Stomach (tissue), 9 donors: Measurements from ENCODE around the gene ZNF503. TPM values are rescaled to one million over a fixed set of nuclear protein-coding genes. Genes with fewer than 3 reads are reported as not detected.

Experiments used
- DNase-seq, 2 donors: peaks; one replicate each; pipeline versions ENCODE4 v3.0.0 to v3.0.0-alpha.2; 2013 to 2019
- H3K27ac ChIP-seq, 5 donors: fragments of 200-600 bp in 4 of 5; sonication (generic) in 4 of 5; one replicate each; pipeline ENCODE4 v1.5.1; 2013 to 2019; ENCODE audit warnings: mild to moderate bottlenecking in 1 of 5, moderate library complexity in 1 of 5
- H3K27me3 ChIP-seq, 3 donors: fragments of 200-600 bp; sonication (generic); one replicate each; pipeline ENCODE4 v1.5.1; 2017 to 2019; ENCODE audit warnings: mixed run types in 1 of 3
- H3K36me3 ChIP-seq, 4 donors: fragments of 200-600 bp; sonication (generic); 1 replicate in 3 of 4; 2 replicates in 1 of 4; pipeline ENCODE4 v1.5.1; 2016 to 2019
- H3K4me1 ChIP-seq, 4 donors: fragments of 200-600 bp; sonication (generic); one replicate each; pipeline ENCODE4 v1.5.1; 2016 to 2019
- H3K4me3 ChIP-seq, 4 donors: fragments of 200-600 bp; sonication (generic) in 3 of 4; one replicate each; pipeline ENCODE4 v1.5.1; 2016 to 2019; ENCODE audit warnings: mild to moderate bottlenecking in 1 of 4
- H3K9me3 ChIP-seq, 4 donors: fragments of 200-600 bp; sonication (generic); one replicate each; pipeline ENCODE4 v1.5.1; 2016 to 2019
- CTCF ChIP-seq, 7 experiments: fragments of 450-650 bp in 4 of 7; fragments of 200-600 bp in 3 of 7; sonication (generic) in 3 of 7; IDR thresholded peaks; one replicate each; pipeline ENCODE4 v1.5.1; 2016 to 2019; ENCODE audit warnings: antibody characterized with exemption in 7 of 7, control low read depth in 2 of 7, mild to moderate bottlenecking in 1 of 7
- EP300 ChIP-seq: sonication (generic); formaldehyde crosslinking; IDR thresholded peaks from one replicate; pipeline ENCODE4 v1.6.1; 2017; ENCODE audit warnings: antibody characterized with exemption
- POLR2A ChIP-seq, 4 donors: fragments of 450-650 bp; IDR thresholded peaks; one replicate each; pipeline ENCODE4 v1.6.1; 2016; ENCODE audit warnings: antibody characterized with exemption in 4 of 4, control low read depth in 2 of 4, mild to moderate bottlenecking in 1 of 4, moderate library complexity in 1 of 4
- POLR2AphosphoS5 ChIP-seq, 3 donors: sonication (generic); formaldehyde crosslinking; IDR thresholded peaks; one replicate each; pipeline ENCODE4 v1.6.1; 2016; ENCODE audit warnings: antibody characterized with exemption in 3 of 3
- WGBS, 5 donors: extraction: QIAGEN DNeasy Blood & Tissue Kit in 3 of 5; methylation state at CpG; one replicate each; pipeline versions ENCODE4 v1.1.5 to v1.1.7; 2013 to 2018; 5-methylcytosine and 5-hydroxymethylcytosine counted together
- intact Hi-C: fragments of 100-400 bp; cut with DNase I; formaldehyde crosslinking; loops from one replicate; pipeline ENCODE4 v1.15.1; 2023; ENCODE audit warnings: low total_unique reads
- polyA plus RNA-seq, 3 donors: library from polyadenylated mRNA; stranded (reverse); fragments of 200-250 nt; gene quantifications; one replicate each; pipeline ENCODE4 v1.2.3, GENCODE V29; 2013
- total RNA-seq, 5 donors: library from RNA; depleted of rRNA; stranded (reverse); fragments of >200 nt; gene quantifications; one replicate each; pipeline versions ENCODE4 v1.1.0 to v1.2.3, GENCODE V29; 2014 to 2016
- donor health status: healthy with polysubstance abuse.
- donor health status: Bipolar disorder and iron deficiency.
- donor health status: healthy.

The ZNF503 gene
- total and polyA plus RNA-seq, 8 donors = 3.5 to 24.1 (median 10.8) TPM

GRCh38 chr10:75379817-75380216 lies 21.7 kb downstream of the ZNF503 start:
- 83 to 92% (median 85%) methylated on average over 6 of the region's 6 CpGs for WGBS, 5 donors
- no peaks in the 10 kb centered on the region for H3K27me3 ChIP-seq
- no peaks in the 10 kb centered on the region for H3K9me3 ChIP-seq
- peak overlapping the region in 1 of 5 donors; percentile 58 for H3K27ac ChIP-seq
- TF ChIP-seq CTCF (IDR thresholded peaks at IDR 0.05) = no peak
- intact Hi-C loops = no loop called here
- no peaks in the 10 kb centered on the region for H3K36me3 ChIP-seq
- no peak overlapping the region for H3K4me3 ChIP-seq
- no peak for DNase-seq
- no peaks in the 10 kb centered on the region for H3K4me1 ChIP-seq

GRCh38 chr10:75379212-75379724 lies 22.3 kb downstream of the ZNF503 start:
- no peak for TF ChIP-seq CTCF (IDR thresholded peaks at IDR 0.05)
- no peak for TF ChIP-seq EP300
- peak; percentile 10 to 62 (median 50) for TF ChIP-seq POLR2AphosphoS5 (IDR thresholded peaks at IDR 0.05)
- TF ChIP-seq POLR2A (IDR thresholded peaks at IDR 0.05) = no peak
- WGBS, 5 donors = 57 to 68% (median 67%) methylated on average over 10 of the region's 10 CpGs
- H3K9me3 ChIP-seq = no peaks in the 10 kb centered on the region
- H3K4me3 ChIP-seq = no peak overlapping the region
- intact Hi-C loops = no loop called here
- H3K27me3 ChIP-seq = no peaks in the 10 kb centered on the region
- H3K36me3 ChIP-seq = no peaks in the 10 kb centered on the region
- DNase-seq = peak in 1 of 2 donors; percentile 34
- H3K4me1 ChIP-seq = no peaks in the 10 kb centered on the region
- peak overlapping the region in 1 of 5 donors; percentile 58 for H3K27ac ChIP-seq

GRCh38 chr10:75378379-75378778 lies 23.2 kb downstream of the ZNF503 start:
- no peak for DNase-seq
- H3K27me3 ChIP-seq = no peaks in the 10 kb centered on the region
- H3K9me3 ChIP-seq = no peaks in the 10 kb centered on the region
- no peaks in the 10 kb centered on the region for H3K36me3 ChIP-seq
- peak overlapping the region in 1 of 5 donors; percentile 35 for H3K27ac ChIP-seq
- TF ChIP-seq EP300 = no peak
- TF ChIP-seq CTCF (IDR thresholded peaks at IDR 0.05) = no peak
- TF ChIP-seq POLR2AphosphoS5 (IDR thresholded peaks at IDR 0.05) = no peak
- TF ChIP-seq POLR2A (IDR thresholded peaks at IDR 0.05) = no peak
- no peak overlapping the region for H3K4me3 ChIP-seq
- intact Hi-C loops = no loop called here
- H3K4me1 ChIP-seq = no peaks in the 10 kb centered on the region
- 79 to 88% (median 86%) methylated on average over 2 of the region's 2 CpGs for WGBS, 5 donors

- no peaks in the 10 kb centered on the region for H3K9me3 ChIP-seq
- intact Hi-C loops = no loop called here
- DNase-seq = no peak
- TF ChIP-seq POLR2A (IDR thresholded peaks at IDR 0.05) (no peak), POLR2AphosphoS5 (IDR thresholded peaks at IDR 0.05) (no peak), CTCF (IDR thresholded peaks at IDR 0.05) (no peak), EP300 (no peak)
- no peak overlapping the region for H3K4me3 ChIP-seq
- H3K36me3 ChIP-seq = no peaks in the 10 kb centered on the region
- WGBS, 5 donors = 74 to 96% (median 87%) methylated on average over 3 of the region's 3 CpGs
- no peak overlapping the region for H3K27ac ChIP-seq
- H3K4me1 ChIP-seq = no peaks in the 10 kb centered on the region
- H3K27me3 ChIP-seq = no peaks in the 10 kb centered on the region
These were observed 23.7 kb downstream of the ZNF503 start for GRCh38 chr10:75377869-75378268.
